Keratinocyte (primary cell): ENCODE data around the gene CACNA1F. TPM values are rescaled to one million over a fixed set of nuclear protein-coding genes. Genes with fewer than 3 reads are reported as not detected.

Source experiments
- DNase-seq: peaks from one replicate; pipeline ENCODE4 v3.0.0-alpha.2; 2011; ENCODE audit warnings: low read depth, missing footprints, low spot score
- FAIRE-seq: peaks from 2 replicates; lab custom pipeline; 2011; peaks lifted over from hg19 to GRCh38; lab: Jason Lieb, UNC
- H2AFZ ChIP-seq: 2 replicates; pipeline ENCODE4 v1.6.0; 2012; ENCODE audit warnings: low read length, control low read depth, inconsistent platforms; ENCODE audit not compliant: control insufficient read depth
- H3K27ac ChIP-seq: 2 replicates; pipeline ENCODE4 v1.5.1; 2011; ENCODE audit warnings: low read length; ENCODE audit not compliant: control insufficient read depth, insufficient read depth
- H3K27me3 ChIP-seq: 3 replicates; pipeline ENCODE4 v1.6.0; 2011; ENCODE audit warnings: low read length; ENCODE audit not compliant: control insufficient read depth, insufficient read depth; ENCODE audit errors: extremely low read depth
- H3K36me3 ChIP-seq, 2 experiments: 2 replicates in 1 of 2; 3 replicates in 1 of 2; pipeline ENCODE4 v1.5.1; 2011; ENCODE audit warnings: low read length in 2 of 2, mild to moderate bottlenecking in 1 of 2; ENCODE audit not compliant: control insufficient read depth in 2 of 2, insufficient read depth in 2 of 2; ENCODE audit errors: extremely low read depth in 1 of 2
- H3K4me1 ChIP-seq: 3 replicates; pipeline ENCODE4 v1.5.1; 2011; ENCODE audit warnings: low read length; ENCODE audit not compliant: control insufficient read depth, insufficient read depth; ENCODE audit errors: extremely low read depth
- H3K4me2 ChIP-seq: 3 replicates; pipeline ENCODE4 v1.6.0; 2011; ENCODE audit warnings: low read depth, low read length; ENCODE audit not compliant: control insufficient read depth, insufficient read depth; ENCODE audit errors: extremely low read depth
- H3K4me3 ChIP-seq, 3 experiments: fragments of 200-600 bp in 1 of 3; sonication (generic) in 1 of 3; 2 replicates in 2 of 3; 3 replicates in 1 of 3; pipeline ENCODE4 v1.5.1; 2011 to 2016; ENCODE audit warnings: low read length in 3 of 3, mild to moderate bottlenecking in 3 of 3, control low read depth in 2 of 3, inconsistent platforms in 1 of 3, low read depth in 1 of 3, mixed read lengths in 1 of 3, mixed run types in 1 of 3, moderate library complexity in 1 of 3; ENCODE audit not compliant: control insufficient read depth in 2 of 3, insufficient read depth in 2 of 3; ENCODE audit errors: extremely low read depth in 1 of 3
- H3K79me2 ChIP-seq: 2 replicates; pipeline ENCODE4 v1.6.0; 2012; ENCODE audit warnings: low read length; ENCODE audit not compliant: control insufficient read depth, insufficient read depth
- H3K9ac ChIP-seq: 3 replicates; pipeline ENCODE4 v1.6.0; 2011; ENCODE audit warnings: low read length; ENCODE audit not compliant: control insufficient read depth, insufficient read depth; ENCODE audit errors: extremely low read depth
- H3K9me1 ChIP-seq: 3 replicates; pipeline ENCODE4 v1.6.0; 2011; ENCODE audit warnings: low read length; ENCODE audit not compliant: control insufficient read depth, insufficient read depth; ENCODE audit errors: extremely low read depth
- H3K9me3 ChIP-seq: 2 replicates; pipeline ENCODE4 v1.5.1; 2012; ENCODE audit warnings: low read depth, low read length; ENCODE audit not compliant: control insufficient read depth
- H4K20me1 ChIP-seq: 3 replicates; pipeline ENCODE4 v1.6.0; 2011; ENCODE audit warnings: low read length; ENCODE audit not compliant: control insufficient read depth, insufficient read depth; ENCODE audit errors: extremely low read depth
- EZH2 ChIP-seq: IDR thresholded peaks from one replicate; pipeline ENCODE4 v1.6.1; 2012; ENCODE audit warnings: inconsistent platforms, mild to moderate bottlenecking, low read length, moderate library complexity
- dilution Hi-C: fragments of 300-500 bp; cut with MboI; formaldehyde crosslinking; loops from one replicate; pipeline ENCODE4 v1.7.0; 2020; ENCODE audit warnings: low sequenced_read_pairs; ENCODE audit not compliant: extremely low pct_ligation_motif_present
- polyA plus RNA-seq, 5 experiments: library from polyadenylated mRNA; depleted of rRNA in 3 of 5; stranded (reverse) in 3 of 5; stranded (forward) in 1 of 5; unstranded in 1 of 5; fragments of >200 nt; gene quantifications; 1 replicate in 1 of 5; 2 replicates in 3 of 5; 3 replicates in 1 of 5; pipeline versions ENCODE4 v1.2.1 to v1.2.3, GENCODE V29; 2011 to 2012; ENCODE audit warnings: missing spikeins in 2 of 5, low read depth in 1 of 5, low replicate concordance in 1 of 5
- TF ChIP-seq, protein P1 (sequence below), 3 experiments: IDR thresholded peaks in 1 of 3; conservative IDR thresholded peaks in 1 of 3; optimal IDR thresholded peaks in 1 of 3; 2 replicates in 2 of 3; 3 replicates in 1 of 3; pipeline versions ENCODE3 to v1.5.1; 2011; ENCODE audit warnings: low read length in 3 of 3, mild to moderate bottlenecking in 3 of 3, moderate library complexity in 2 of 3, control low read depth in 1 of 3, inconsistent platforms in 1 of 3; ENCODE audit not compliant: insufficient read depth in 2 of 3; ENCODE audit errors: extremely low read depth in 1 of 3

Gene CACNA1F
- polyA plus RNA-seq, 1 donor (not counting 4 experiments of a cell fraction or from before 2014, with no cell fraction given) = not detected

DNA sequence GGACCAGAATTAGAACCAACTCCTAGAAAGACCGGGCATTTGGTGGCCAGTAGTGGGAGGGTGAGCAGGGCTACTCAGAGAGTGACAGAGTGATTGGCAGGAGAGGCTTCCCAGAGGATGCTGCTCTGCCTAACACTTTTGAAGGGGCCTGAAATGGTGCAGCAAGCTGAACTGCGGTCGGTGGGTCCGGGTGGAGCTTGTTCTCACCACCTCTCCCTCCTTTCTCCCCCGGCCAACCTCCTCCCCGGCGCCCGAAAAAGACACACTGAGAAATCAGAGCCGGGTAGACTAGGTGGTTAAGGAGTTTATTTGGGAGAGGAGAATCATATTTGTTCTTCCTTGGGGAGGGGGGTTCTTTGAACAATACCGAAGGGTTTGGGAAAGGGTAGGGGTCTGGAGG, 45.6 kb downstream of the CACNA1F start:
- Histone ChIP-seq H3K4me2 (no peak overlapping the region), H2AFZ (no peak overlapping the region), H3K4me1 (peaks cover 17% of the 10 kb centered on the region), H3K9me3 (no peaks in the 10 kb centered on the region), H3K79me2 (peaks cover 9% of the 10 kb centered on the region), H3K4me3 (no peak overlapping the region), H3K27me3 (no peaks in the 10 kb centered on the region), H3K9ac (no peak overlapping the region), H3K36me3 (peaks cover 4 to 6% of the 10 kb centered on the region in 2 experiments), H3K9me1 (no peaks in the 10 kb centered on the region), H3K27ac (no peak overlapping the region), H4K20me1 (no peaks in the 10 kb centered on the region)
- FAIRE-seq (no peak), DNase-seq (no peak)
- no peak for TF ChIP-seq EZH2
- TF ChIP-seq, protein P1, sequence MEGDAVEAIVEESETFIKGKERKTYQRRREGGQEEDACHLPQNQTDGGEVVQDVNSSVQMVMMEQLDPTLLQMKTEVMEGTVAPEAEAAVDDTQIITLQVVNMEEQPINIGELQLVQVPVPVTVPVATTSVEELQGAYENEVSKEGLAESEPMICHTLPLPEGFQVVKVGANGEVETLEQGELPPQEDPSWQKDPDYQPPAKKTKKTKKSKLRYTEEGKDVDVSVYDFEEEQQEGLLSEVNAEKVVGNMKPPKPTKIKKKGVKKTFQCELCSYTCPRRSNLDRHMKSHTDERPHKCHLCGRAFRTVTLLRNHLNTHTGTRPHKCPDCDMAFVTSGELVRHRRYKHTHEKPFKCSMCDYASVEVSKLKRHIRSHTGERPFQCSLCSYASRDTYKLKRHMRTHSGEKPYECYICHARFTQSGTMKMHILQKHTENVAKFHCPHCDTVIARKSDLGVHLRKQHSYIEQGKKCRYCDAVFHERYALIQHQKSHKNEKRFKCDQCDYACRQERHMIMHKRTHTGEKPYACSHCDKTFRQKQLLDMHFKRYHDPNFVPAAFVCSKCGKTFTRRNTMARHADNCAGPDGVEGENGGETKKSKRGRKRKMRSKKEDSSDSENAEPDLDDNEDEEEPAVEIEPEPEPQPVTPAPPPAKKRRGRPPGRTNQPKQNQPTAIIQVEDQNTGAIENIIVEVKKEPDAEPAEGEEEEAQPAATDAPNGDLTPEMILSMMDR (optimal IDR thresholded peaks at IDR 0.05 in 1 of 3, IDR thresholded peaks at IDR 0.05 in 1 of 3, conservative IDR thresholded peaks at IDR 0.05 in 1 of 3; ENCODE audit: extremely low read depth in 1 of 3, insufficient read depth in 2 of 3, low read length in 3 of 3) = no peak
- dilution Hi-C loops = no loop called here

DNA sequence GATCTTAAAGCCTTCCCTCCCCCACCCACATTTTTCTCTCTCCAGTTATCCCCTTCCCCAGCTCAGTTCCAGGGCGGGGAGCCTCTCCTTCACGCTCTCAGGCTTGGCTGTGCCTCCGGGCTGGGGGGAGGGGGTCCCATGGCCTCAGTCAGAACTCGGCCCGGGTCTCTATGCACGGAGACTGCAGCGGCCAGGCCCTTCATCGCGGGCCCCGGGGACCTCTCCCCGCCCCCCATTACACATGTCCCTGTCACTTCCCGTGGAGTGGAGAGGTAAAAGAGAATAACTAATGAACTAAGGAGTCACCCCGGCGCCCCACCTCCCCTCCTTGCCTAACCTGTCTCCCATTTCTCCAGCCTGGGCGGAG, 46.1 kb downstream of the CACNA1F start:
- H3K9me3 ChIP-seq = no peaks in the 10 kb centered on the region
- peaks cover 17% of the 10 kb centered on the region for H3K4me1 ChIP-seq
- no peak overlapping the region for H3K4me2 ChIP-seq
- DNase-seq (no peak), FAIRE-seq (no peak)
- no peaks in the 10 kb centered on the region for H3K9me1 ChIP-seq
- peaks cover 4 to 6% of the 10 kb centered on the region in 2 experiments for H3K36me3 ChIP-seq
- TF ChIP-seq EZH2 = no peak
- TF ChIP-seq, protein P1 (optimal IDR thresholded peaks at IDR 0.05 in 1 of 3, IDR thresholded peaks at IDR 0.05 in 1 of 3, conservative IDR thresholded peaks at IDR 0.05 in 1 of 3; ENCODE audit: extremely low read depth in 1 of 3, insufficient read depth in 2 of 3, low read length in 3 of 3) = no peak
- peak overlapping the region in 1 of 3 experiments; percentile 38 for H3K4me3 ChIP-seq
- dilution Hi-C loops = no loop called here
- H3K79me2 ChIP-seq = peaks cover 13% of the 10 kb centered on the region
- no peaks in the 10 kb centered on the region for H3K27me3 ChIP-seq
- no peaks in the 10 kb centered on the region for H4K20me1 ChIP-seq
- no peak overlapping the region for H3K27ac ChIP-seq
- H3K9ac ChIP-seq = no peak overlapping the region
- H2AFZ ChIP-seq = no peak overlapping the region
